ENCODE measurements around the gene ANKRD23. TPM values are rescaled to one million over a fixed set of nuclear protein-coding genes. Genes with fewer than 3 reads are reported as not detected.

Gene ANKRD23
- total and polyA plus RNA-seq, 2 of the 8 experiments (the other 6 are each of a cell fraction or from before 2014, with no cell fraction given), result 3.4 to 3.5 TPM

DNA sequence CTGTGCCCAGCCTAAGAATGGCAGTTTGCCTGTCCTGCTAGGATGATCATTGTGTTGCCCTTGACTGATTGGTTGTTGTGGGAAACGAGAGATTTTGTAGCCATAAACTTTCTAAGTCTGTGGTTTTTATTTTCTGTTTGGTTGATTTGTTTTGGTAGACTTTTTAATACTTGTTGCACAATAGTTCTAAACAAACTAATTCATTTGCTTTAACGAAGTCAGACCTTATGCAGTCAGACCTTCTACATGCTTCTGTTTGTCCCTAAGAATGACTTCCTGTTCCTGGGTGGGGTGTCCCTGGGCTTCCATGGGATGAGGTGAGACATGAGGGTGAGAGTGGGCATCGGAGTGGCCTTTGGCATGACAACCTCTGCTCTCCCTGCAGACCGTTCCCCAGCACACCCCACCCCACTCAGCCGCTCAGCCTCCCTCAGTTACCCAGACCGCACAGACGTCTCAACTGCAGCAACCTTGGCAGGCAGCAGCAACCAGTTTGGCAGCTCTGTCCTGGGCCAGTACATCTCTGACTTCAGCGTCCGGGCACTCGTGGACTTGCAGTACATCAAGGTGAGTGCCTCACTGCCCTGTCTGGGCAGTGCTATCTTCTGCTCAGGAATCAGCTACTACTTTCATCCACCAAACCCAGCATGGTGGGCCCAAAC is 35.5 kb downstream of the ANKRD23 start:
- Histone ChIP-seq H2BK120ac (replicated peaks; ENCODE audit: low read depth, low read length) (no peak overlapping the region), H3K4ac (replicated peaks; ENCODE audit: insufficient read length, low read depth, low read length) (no peak overlapping the region), H3K23me2 (ENCODE audit: low read depth, low read length) (no peaks in the 10 kb centered on the region), H3K4me3 (ENCODE audit: extremely low read depth in 1 of 4, insufficient read depth in 2 of 4, low read depth in 3 of 4, low read length in 4 of 4) (no peak overlapping the region), H4K20me1 (replicated peaks in 1 of 2; ENCODE audit: control insufficient read depth in 1 of 2, insufficient read depth in 2 of 2, low read length in 2 of 2) (no peaks in the 10 kb centered on the region), H3K23ac (ENCODE audit: insufficient read length) (no peak overlapping the region), H4K5ac (ENCODE audit: insufficient read length, low read depth, low read length) (no peak overlapping the region), H3K14ac (ENCODE audit: insufficient read length) (no peak overlapping the region), H3K79me2 (ENCODE audit: control insufficient read depth in 1 of 2, insufficient read depth in 2 of 2, low read length in 2 of 2) (no peaks in the 10 kb centered on the region), H3K4me1 (replicated peaks in 1 of 4; ENCODE audit: control insufficient read depth in 3 of 4, insufficient read depth in 4 of 4, low read length in 3 of 4) (no peaks in the 10 kb centered on the region), H2AFZ (ENCODE audit: low read length) (no peak overlapping the region), H2AK5ac (ENCODE audit: low read depth, low read length) (no peak overlapping the region), H3K56ac (replicated peaks; ENCODE audit: insufficient read length, low read depth, low read length) (no peak overlapping the region), H3K18ac (ENCODE audit: extremely low read depth, low read length) (no peak overlapping the region), H2BK12ac (ENCODE audit: low read depth, low read length) (no peak overlapping the region), H3K9ac (replicated peaks in 1 of 4; ENCODE audit: extremely low read depth in 1 of 4, low read depth in 3 of 4, low read length in 3 of 4) (no peak overlapping the region), H3K79me1 (ENCODE audit: low read depth, low read length) (no peaks in the 10 kb centered on the region), H3K4me2 (ENCODE audit: insufficient read depth in 1 of 2, low read depth in 2 of 2, low read length in 2 of 2) (no peak overlapping the region), H2BK20ac (ENCODE audit: low read length) (no peak overlapping the region), H3K36me3 (ENCODE audit: control insufficient read depth in 2 of 4, insufficient read depth in 4 of 4, low read length in 3 of 4) (no peaks in the 10 kb centered on the region), H2BK5ac (ENCODE audit: low read depth, low read length) (no peak overlapping the region), H3K27me3 (replicated peaks in 1 of 4; ENCODE audit: control insufficient read depth in 3 of 4, extremely low read depth in 1 of 4, insufficient read depth in 3 of 4, low read length in 3 of 4) (no peaks in the 10 kb centered on the region), H4K91ac (replicated peaks; ENCODE audit: insufficient read length, low read length) (no peak overlapping the region), H3K27ac (ENCODE audit: low read depth, low read length) (no peak overlapping the region), H4K8ac (ENCODE audit: extremely low read depth, insufficient read depth, low read length) (no peak overlapping the region), H3K9me3 (ENCODE audit: insufficient read depth in 2 of 2, low read depth in 1 of 2, low read length in 1 of 2) (no peaks in the 10 kb centered on the region), H2BK15ac (ENCODE audit: low read length) (no peak overlapping the region)
- POLR2A ChIA-PET (ENCODE audit: partially characterized antibody), result interaction anchor here (1.5 to 2.1 kb wide), 2 partner anchors 8 kb away, joined by 5 to 6 read pairs; partner anchors contain the start of gene CNNM3
- DNase-seq (ENCODE audit: low read depth in 1 of 2, low spot score in 2 of 2) (no peak), FAIRE-seq (no peak)
- CTCF ChIA-PET (ENCODE audit: partially characterized antibody), result interaction anchor here (0.7 to 3.1 kb wide), 3 partner anchors 9 to 63 kb away, joined by 3 to 18 read pairs (median 3); no protein-coding TSS in a partner anchor
- TF ChIP-seq HDAC6 (IDR thresholded peaks at IDR 0.05; ENCODE audit: low read depth, low read length) (no peak), BACH1 (IDR thresholded peaks at IDR 0.05; ENCODE audit: low read length) (no peak), ATF2 (IDR thresholded peaks at IDR 0.05; ENCODE audit: low read length) (no peak), ASH2L (IDR thresholded peaks at IDR 0.05; ENCODE audit: low read length) (no peak), HDAC2 (IDR thresholded peaks at IDR 0.05; ENCODE audit: borderline replicate concordance in 1 of 2, low read depth in 2 of 2, low read length in 2 of 2) (no peak), POU5F1 (IDR thresholded peaks at IDR 0.05; ENCODE audit: low read depth, low read length) (no peak), NANOG (IDR thresholded peaks at IDR 0.05; ENCODE audit: insufficient read depth, low read depth, low read length, poor library complexity, severe bottlenecking) (no peak), FOSL1 (IDR thresholded peaks at IDR 0.05; ENCODE audit: insufficient read depth, low read depth, low read length) (no peak), JUND (IDR thresholded peaks at IDR 0.05; ENCODE audit: low read length) (no peak)
- WGBS, 2 experiments (ENCODE audit: extremely low coverage in 1 of 2, insufficient coverage in 1 of 2, insufficient read length in 1 of 2, insufficient replicate concordance in 2 of 2, low coverage in 1 of 2, low lambda C conversion rate in 2 of 2, missing lambda C conversion rate in 1 of 2), result 91% methylated on average over 10 of the region's 10 CpGs; no CpG with 5 or more reads in 1 of the 2 experiments

Measured in H1 (cell line).